ENCODE measurements around the gene PATJ.

GRCh38 chr1:62224182-62224581, 481.9 kb downstream of the PATJ start:
- TF ChIP-seq, protein P1, sequence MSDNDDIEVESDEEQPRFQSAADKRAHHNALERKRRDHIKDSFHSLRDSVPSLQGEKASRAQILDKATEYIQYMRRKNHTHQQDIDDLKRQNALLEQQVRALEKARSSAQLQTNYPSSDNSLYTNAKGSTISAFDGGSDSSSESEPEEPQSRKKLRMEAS (IDR thresholded peaks at IDR 0.05; ENCODE audit: insufficient read depth, insufficient read length), result no peak
- TF ChIP-seq MYC (IDR thresholded peaks at IDR 0.05; ENCODE audit: low read depth, low read length) (no peak), EZH2 (IDR thresholded peaks at IDR 0.05; ENCODE audit: borderline replicate concordance, low read depth, low read length, severe bottlenecking) (no peak), POLR2AphosphoS5 (IDR thresholded peaks at IDR 0.05; ENCODE audit: insufficient read depth, low read depth, low read length) (no peak), JUN (IDR thresholded peaks at IDR 0.05; ENCODE audit: borderline replicate concordance, insufficient read depth, insufficient read length, low read depth) (no peak), POLR2A (IDR thresholded peaks at IDR 0.05; ENCODE audit: low read depth, low read length) (no peak), FOS (IDR thresholded peaks at IDR 0.05; ENCODE audit: borderline replicate concordance, insufficient read depth, low read length) (no peak), GATA2 (IDR thresholded peaks at IDR 0.05; ENCODE audit: insufficient read depth, insufficient read length, low read depth, low read length) (no peak)
- TF ChIP-seq, protein P2, sequence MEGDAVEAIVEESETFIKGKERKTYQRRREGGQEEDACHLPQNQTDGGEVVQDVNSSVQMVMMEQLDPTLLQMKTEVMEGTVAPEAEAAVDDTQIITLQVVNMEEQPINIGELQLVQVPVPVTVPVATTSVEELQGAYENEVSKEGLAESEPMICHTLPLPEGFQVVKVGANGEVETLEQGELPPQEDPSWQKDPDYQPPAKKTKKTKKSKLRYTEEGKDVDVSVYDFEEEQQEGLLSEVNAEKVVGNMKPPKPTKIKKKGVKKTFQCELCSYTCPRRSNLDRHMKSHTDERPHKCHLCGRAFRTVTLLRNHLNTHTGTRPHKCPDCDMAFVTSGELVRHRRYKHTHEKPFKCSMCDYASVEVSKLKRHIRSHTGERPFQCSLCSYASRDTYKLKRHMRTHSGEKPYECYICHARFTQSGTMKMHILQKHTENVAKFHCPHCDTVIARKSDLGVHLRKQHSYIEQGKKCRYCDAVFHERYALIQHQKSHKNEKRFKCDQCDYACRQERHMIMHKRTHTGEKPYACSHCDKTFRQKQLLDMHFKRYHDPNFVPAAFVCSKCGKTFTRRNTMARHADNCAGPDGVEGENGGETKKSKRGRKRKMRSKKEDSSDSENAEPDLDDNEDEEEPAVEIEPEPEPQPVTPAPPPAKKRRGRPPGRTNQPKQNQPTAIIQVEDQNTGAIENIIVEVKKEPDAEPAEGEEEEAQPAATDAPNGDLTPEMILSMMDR (IDR thresholded peaks at IDR 0.05; ENCODE audit: extremely low read depth in 1 of 2, insufficient read depth in 1 of 2, low read depth in 1 of 2, low read length in 2 of 2), result no peak

Measured in endothelial cell of umbilical vein (primary cell).